GM18870 (cell line): ENCODE data around the gene GABBR2.

Source experiments
- ATAC-seq: cut with Tn5 transposase; IDR thresholded peaks from one replicate; pipeline ENCODE4 v1.9.1; 2021; ENCODE audit warnings: moderate library complexity; ENCODE audit not compliant: unreplicated experiment

GABBR2 gene

DNA sequence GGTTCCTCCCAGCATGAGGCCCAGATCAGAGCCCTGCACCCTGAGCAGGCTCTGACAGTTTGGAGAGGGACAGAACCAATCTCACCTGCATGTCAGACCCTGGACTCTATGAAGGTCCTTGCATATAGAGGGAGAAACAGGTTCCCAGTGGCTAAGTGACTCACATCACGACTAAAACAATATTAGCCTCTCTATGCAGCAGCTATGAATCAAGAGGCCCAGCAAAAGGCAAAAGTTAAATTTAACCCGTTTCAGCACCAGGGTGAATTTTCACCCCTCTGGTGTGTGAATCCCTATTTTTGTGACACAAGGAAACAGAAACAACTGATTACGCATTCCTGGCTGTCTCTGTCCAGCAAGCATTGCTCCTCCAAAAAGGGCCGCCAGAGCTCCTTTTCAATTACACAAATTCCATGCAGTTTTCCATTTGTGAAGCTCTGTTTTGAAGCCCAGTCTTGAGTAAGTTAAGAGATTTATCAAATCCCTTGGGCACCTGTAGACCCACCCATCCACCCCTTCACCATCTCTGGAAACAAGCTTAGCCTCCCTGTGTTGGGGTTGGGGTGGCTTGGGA is 136.6 kb downstream of the GABBR2 start:
- no peak for ATAC-seq

GRCh38 chr9:98571643-98572042 is 137.1 kb downstream of the GABBR2 start:
- no peak for ATAC-seq

GRCh38 chr9:98570663-98571440 is 137.9 kb downstream of the GABBR2 start:
- no peak for ATAC-seq

DNA sequence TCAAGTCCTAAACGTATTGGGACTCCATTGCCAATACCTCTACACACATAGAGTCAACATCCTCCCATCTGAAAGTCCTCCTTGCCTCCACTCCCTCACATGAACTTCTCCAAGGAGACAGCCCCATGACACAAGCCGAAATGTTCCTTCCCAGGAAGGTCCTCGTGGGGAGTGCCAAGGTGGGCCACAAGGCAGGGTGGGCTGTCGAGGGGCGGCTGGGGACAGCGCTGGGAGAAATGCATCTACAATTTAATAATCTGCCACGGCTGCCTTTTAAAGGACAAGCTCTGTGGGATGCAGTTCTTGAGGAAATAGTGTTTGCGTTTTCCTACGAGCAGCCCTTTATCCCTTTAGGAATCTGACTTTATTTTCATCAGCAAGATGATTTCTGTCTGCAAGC is 138.7 kb downstream of the GABBR2 start:
- ATAC-seq = no peak

DNA sequence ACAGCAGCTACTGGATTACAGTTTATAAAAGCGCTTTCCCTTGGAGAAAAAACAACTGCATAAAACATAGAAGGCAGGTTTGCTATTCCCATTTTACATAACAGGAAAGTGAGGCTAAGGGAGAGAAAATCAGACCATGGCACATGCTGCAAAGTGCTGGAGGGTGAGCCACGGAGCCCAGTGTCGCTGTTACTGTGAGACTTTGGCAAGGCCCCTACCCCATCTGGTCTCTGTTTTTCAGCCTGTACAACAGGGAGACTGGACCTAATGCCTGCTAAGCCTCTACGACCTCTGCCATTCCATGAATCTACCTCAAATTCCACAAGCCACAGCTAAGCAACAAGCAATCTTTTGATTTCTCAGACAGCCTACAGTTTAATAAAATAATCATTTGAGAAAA is 139.2 kb downstream of the GABBR2 start:
- ATAC-seq = no peak

DNA sequence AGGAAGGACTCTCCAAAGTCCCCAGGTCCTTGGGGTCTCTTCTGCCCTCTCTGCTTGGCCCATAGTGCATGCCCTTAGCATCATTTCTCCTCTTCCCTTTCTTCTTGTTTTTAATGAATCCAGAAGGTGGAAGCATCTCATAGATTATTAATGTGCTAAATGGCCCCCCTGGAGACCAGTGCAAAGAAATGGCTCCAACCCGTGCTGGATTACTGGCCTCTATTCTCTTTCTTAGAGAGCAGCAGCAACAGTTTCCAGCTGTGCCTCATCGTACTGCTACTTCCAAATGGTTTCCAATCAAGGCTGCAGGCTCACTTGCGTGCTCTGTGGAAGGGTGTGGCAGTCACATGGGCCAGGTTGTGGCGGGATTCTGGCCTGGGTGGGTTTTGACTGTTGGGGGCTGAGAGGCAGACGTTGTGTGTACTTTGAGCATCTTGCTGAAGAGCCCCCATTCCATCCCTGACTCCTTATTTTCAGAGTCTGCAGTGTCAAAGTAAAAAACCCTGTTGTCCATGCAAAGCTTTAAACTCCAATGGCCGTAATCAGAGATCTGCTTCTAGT is 139.7 kb downstream of the GABBR2 start:
- ATAC-seq = no peak

- no peak for ATAC-seq
Measured at GRCh38 chr9:98568234-98568908, 140.4 kb downstream of the GABBR2 start.

- no peak for ATAC-seq
Measured at GRCh38 chr9:98567540-98568233, 141.0 kb downstream of the GABBR2 start.

DNA sequence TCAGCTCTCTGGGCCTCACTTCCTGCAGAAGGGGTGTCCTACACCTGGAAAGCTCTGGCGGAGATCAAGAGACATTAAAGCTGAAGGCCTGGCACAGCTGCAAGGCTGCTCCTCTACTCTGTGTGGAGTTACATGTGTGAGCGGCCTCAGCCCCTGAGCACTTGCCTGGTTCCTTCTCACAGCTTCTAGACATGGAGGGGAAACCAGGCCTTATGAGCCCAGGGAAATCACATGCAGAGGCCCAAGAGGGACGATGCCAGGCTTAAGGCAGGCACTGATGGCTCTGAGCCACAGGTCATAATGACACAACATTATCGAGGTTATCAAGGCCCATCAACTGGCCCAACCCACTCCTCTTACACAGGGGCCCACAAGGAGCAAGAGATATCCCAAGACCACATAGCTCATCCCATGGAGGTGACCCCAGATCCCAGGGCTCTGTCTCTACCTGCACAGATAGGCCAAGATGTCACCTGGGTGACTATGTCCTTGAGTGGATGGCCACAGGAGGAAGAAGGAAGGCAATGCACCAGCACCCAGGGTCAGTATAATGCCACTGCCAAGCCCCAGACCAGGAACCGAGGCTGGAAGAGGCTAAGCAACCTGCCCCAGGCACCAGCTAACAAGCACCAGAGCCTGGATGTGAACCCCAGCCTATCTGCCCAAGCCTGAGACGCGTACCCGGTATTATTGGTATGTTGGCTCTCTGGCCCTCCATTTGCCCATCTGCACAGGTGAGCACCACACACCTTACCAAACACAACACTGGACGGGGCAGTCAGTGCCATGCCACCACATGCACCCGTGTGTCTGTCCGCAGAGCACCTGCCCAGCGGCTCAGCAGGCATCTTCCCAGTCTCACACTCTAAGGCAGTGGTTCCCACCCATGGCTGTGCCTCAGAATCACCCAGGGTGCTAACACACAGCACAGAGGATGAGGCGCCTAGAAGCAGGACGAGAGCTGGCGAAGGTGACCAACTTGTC is 143.3 kb downstream of the GABBR2 start:
- ATAC-seq = no peak

- no peak for ATAC-seq
Measured at GRCh38 chr9:98564714-98565113, 144.0 kb downstream of the GABBR2 start.

- no peak for ATAC-seq
Measured at GRCh38 chr9:98563988-98564387, 144.7 kb downstream of the GABBR2 start.

- no peak for ATAC-seq
Measured at GRCh38 chr9:98563212-98563907, 145.4 kb downstream of the GABBR2 start.

- no peak for ATAC-seq
Measured at GRCh38 chr9:98559561-98559960, 149.2 kb downstream of the GABBR2 start.

DNA sequence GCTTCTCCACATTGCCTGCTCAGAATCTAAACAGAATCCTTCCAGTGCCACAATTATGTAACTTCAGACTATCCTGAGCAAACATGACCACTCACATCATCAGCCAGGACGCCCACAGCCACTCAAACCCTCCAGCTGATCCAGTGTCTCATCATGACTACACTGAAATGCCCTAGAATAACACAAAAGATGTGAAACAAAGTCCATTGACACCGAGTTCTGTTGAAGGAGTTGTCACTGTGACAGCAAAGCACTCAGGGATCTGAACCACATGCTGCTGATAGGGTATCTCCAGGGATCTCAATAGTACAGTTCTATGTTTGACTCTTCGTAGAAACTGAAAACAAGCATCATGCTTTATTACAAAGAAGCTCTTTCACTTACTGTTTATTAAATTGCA is 150.2 kb downstream of the GABBR2 start:
- ATAC-seq = no peak

GRCh38 chr9:98556511-98556910 is 152.2 kb downstream of the GABBR2 start:
- no peak for ATAC-seq

GRCh38 chr9:98555651-98556465 is 152.9 kb downstream of the GABBR2 start:
- no peak for ATAC-seq

DNA sequence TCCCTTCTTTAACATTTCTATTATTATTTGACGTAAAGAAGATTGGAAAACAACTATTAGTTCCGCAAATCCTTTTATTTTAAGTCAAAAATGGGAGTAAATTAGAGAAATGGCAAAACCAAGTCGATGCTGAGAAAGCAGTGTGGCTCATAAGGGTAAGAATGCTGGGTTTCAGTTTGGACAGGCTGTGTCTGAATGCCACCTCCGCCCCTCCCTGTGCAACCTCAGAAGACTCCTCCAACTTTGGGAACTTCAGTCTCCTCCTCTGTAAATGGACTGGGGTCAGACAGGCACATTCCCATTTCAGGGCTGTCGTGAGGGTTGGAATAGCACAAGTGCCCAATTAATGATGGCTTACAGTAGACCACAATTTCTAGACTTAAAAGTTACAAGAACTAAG is 154.0 kb downstream of the GABBR2 start:
- ATAC-seq = no peak

DNA sequence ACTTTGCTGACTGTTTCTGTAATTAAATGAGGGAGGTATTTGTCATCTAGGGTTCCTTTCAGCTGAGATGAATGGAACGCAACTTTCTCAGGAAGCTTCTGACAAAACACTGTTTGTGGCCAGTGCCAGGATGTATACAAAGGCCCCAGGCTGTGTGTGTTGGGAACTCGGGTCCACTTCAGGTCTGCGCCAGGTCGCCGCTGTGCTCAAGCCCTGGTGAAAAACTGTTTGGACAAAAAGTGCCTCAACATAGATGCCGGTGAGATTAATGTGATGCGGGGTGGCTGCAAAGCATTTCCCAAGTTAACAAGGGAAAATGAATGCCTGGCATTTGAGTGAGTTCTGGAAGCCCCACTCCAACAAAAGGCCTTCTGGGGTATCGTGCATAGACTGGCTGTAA is 156.4 kb downstream of the GABBR2 start:
- no peak for ATAC-seq
